ENCODE measurements around the gene NGEF.

The NGEF gene

DNA sequence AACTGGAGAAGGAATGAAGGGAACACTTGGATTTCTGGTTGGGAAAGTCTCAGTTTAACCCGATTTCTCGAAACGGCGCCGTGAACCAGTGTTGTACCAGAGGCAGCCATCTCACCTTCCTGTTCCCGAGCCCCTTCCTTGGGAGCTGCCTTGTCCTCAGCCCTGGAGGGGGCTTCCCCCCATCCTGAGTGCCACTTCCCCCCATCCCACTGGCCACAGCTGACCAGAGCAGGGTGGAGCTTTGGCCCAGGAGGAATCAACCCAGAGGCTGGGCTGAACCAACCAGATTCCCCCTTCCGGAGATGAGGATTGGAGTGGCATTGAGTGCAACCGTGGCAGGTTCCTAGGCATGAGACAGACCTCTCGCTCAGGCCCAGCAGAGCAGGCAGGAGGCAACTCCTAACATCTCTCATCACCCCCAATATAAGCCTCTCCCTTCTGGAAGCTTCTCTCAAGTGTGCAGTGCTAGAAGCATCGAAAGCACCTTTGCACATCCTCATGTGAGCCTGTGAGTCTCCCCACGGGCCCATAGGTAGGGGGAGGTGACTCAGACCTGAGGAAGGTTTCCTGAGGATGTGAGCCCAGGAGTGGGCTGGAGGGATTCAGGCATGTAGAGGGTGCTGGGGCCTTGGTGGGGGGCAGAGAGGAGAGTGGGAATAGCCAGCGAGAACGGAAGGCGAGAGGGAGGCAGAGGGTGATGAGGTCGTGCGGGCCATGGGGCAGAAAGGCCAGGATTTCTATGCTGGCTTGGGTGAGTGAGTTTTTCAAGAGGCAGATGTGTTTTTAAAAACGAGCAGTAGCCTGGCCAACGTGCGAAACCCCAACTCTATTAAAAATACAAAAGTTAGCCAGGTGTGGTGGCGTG lies 11.9 kb downstream of the NGEF start:
- DNase-seq (ENCODE audit: low read depth in 3 of 3): no peak

DNA sequence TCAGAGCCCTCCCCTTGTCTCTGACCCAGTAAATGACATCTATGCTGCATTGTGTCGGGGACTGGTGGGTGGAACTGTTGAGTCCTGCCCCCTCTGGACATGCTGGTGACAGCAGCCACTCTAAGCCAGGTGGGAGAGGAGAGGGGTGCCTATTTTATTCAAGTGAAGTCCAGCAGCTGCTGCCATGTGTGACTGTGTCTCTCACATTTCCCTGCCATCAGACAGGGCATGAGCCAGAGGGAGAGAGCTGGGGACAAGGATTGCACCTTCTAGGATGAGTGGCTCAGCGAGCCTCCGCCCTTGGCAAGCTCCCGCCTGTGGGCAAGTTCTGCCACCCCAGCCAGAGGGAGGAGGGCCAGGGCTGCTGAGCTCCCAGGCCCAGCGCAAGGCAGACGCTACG lies 13.7 kb downstream of the NGEF start:
- DNase-seq (ENCODE audit: low read depth in 3 of 3): no peak

DNA sequence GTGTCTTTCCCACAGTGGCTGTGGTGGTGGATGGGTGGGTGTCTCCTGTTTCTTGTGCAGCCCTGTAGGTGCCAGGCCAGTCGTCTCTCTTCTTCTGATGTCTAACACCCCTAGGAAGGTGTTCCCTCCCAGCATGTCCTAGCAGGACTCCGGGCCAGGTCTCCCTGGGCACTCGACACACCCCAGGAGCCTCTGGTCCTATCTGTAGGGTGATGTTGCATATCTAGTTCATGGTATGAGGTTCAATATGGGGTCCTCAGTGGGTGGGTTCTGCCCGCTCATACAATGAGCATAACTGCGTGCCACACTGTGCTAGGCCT lies 14.4 kb downstream of the NGEF start:
- DNase-seq (ENCODE audit: low read depth in 3 of 3): no peak

DNA sequence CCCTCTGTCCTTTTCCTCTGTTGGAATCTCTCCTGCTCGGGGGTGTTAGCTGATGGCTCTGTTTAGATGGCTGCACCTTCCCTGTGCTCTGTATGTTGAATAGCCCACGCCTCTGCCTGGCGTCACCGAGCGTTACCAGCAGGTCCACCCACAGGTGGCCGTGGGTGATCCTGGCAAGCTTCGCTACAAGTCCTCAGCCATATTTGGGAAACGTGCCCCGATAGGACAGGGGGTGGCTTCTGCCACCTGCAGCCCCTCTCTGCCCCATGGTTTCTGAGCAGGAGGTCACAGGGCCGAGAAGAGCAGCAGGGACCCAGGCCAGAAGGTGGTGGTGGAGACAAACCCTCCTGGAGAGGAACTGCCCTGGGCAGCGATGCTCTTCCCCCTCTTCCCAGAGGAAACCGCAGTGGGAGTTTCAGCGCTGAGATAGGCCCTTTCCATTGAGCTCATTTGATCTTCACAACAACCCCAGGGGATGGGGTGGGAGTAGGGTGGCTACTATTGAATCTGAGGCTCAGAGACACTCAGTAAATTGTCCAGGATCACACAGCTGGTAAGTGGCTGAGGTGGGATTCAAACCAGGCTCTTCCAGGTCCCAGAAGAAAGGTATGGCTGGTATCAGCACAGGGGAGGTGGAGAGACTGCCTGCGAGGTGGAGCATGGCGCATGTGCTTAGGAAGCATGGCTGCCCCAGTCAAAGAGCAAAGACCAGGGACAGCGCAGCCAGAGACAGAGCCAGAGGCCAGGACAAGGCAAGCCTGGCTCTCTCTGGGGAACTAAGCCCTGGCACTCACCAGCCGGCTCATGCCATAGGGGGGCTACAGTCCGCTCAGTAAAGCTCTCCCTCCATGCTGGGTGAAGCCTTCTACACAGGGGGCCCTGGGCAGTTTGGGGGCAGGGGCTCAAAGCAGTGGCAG lies 15.0 kb downstream of the NGEF start:
- no peak for DNase-seq (ENCODE audit: low read depth in 3 of 3)

DNA sequence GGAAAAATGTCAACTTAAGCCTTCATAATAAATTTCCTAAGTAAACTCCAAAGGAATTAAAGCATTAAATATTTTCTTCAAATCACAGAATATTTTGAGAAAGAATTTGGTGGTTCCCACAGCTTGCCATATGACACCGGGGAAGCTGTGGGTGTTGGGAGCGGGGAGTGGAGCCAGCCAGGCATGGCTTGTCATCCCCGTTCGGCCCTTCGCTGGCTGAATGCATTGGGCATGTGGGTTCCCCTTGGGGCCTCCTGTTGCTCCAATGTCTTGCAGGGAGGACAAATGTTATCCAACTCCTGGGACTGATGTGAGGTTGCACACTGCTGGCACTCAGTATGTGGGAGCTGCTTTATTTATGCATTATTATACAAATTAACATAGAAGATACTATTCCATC lies 18.6 kb downstream of the NGEF start:
- DNase-seq (ENCODE audit: low read depth in 3 of 3): no peak

DNA sequence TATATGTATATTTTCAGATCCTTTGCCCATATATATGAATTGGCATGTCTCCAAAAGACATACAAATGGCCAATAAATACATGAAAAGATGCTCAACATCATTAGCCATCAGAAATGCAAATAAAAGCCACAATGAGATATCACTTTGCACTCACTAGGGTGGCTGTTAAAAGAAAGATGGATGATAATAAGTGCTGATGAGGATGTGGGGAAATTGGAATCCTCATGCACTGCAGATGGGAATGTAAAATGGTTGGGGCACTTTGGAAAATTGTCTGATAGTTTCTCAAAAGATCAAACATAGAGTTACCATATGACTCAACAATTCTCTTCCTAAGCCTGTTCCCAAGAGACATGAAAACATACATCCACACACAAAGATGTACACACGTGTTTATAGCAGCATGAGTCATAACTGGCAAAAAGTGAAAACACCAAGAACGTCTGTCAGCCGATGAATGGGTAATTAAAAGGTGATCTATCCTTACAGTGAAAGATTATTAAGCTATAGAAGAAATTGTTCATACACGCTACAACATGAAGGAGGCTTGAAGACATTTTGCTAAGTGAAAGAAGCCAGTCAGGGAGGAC lies 19.7 kb downstream of the NGEF start:
- DNase-seq (ENCODE audit: low read depth in 3 of 3): no peak

DNA sequence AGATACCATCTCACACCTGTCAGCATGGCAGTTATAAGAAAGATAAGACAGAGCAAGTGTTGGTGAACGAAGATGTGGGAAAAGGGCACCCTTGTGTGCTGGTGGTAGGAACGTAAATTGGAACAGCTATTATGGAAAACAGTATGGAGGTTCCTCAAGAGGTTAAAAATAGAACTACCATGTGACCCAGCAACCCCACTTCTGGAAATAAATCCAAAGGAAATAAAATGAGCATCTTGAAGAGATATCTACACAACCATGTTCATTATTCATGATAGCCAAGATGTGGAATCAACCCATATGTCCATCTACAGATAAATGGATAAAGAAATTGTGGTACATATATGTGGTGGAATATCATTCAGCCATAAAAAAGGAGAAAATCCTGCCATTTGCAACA lies 26.9 kb downstream of the NGEF start:
- no peak for DNase-seq (ENCODE audit: low read depth in 3 of 3)

DNA sequence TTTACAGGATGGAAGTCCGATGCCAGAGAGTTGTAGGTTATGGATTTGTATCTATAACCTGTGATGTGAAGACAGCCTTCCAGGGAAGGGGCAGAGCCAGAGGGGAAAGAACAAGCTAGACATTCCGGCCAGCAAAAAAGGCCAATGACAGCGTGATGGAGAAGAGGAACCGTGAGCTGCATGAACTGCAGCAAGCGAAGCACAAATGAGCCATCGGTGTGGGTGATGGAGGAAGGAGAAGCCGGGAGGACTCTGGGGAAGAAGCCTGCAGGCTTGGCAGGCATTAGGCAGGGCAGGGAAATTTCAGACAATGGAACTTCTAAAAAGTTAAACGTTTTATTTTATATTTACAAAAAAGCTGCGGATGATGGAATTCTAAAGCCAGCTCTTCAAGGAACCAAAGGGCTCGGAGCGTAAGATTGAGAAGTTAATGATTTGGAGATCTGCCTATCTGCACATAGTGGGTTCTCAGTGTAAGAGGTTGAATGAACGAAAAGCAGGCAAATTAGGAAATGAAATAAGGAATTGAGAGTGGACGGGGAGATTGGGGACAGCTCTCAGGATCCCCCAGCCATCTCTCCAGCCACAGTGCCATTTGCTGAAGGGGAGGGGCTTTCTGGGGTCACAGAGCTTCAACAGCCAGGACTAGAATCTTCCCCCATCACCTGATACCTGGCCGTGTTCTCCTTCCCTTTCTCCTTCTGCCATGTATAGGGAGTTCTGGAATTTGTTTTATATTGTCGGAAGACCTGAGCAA lies 28.4 kb downstream of the NGEF start:
- DNase-seq (ENCODE audit: low read depth in 3 of 3): no peak

DNA sequence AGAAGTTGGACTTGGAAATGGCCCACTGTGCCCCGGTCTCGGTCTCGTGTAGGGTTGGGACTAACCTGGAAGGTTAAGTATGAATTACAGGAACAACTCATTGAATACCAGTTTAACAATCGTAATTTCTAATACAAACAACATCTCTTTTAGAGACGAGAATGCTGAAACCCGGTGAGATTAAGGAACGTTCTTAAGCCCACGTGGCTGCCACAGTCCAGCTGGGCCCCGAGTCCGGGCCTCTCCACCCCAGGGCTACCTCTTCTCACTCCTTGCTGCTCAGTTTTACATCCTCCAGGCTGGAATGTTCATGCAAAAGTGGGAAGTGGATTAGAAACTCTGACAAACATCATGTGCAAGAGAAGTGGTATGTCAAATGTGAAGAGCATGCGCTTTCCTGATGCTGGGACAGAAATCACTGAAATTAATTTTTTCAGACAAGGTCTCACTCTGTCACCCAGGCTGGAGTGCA lies 29.4 kb downstream of the NGEF start:
- no peak for DNase-seq (ENCODE audit: low read depth in 3 of 3)

DNA sequence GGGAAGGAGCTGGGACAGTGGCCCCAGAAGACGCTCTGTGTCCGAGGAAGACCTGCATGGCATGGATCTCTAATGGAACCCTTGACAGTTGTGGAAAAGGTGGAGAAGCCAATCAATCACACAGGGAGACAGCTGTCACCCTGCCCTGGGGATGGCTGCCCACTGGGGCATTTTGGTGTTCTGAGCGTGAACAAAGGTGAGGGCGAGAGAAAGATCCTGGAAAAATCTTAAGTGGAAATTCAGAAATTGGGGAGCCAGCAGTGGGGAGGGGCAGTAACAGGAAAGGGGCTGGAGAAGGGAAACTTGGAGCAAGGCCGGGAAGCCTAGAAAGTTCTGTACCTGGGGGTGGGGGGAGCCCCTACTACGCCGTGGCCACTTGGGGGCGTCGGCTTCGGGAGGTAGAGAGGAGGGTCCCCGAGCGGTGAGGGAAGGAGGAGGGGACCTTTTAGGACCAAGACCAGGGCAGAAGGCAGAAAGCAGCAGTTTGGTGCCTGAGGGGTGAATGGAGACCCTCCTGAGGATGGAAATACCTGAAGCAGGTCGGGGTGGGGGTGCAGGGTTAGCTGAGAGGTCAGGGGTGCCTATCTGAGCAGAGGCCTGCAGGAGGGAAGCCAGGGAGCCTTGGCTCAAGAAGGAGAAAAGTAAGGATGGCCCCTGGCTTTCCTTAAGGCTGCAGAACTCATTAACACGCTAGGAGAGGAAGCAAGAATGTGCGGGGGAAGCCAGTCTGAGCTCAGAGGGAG lies 30.0 kb downstream of the NGEF start:
- DNase-seq (ENCODE audit: low read depth in 3 of 3): no peak

DNA sequence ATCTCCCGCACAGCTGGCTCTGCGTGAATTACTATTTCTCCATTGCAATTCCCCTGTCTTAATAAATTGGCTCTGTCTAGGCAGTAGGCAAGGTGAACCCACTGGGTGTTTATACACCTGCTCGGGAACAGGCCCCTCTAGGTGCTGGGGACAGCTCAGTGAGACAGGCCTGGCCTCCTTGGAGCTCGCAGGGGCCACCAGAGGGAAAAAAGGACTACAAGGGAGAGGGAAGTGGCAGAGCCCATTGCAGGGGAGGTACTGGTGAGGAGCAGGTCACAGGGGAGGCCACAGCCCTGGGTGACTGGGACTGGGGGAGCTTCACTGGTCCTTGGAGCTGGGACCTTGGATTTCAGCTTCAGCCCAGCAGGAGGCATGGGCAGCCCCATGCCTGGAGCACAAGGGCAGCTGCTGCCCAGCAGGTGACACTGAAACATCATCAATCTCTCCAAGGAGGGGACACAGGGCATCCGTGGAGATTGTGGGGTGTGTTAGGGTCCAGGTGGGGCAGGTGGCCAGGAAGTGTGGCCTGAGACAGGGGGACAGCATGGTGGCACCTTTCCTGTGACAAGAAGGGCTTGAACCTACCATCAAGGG lies 31.2 kb downstream of the NGEF start:
- no peak for DNase-seq (ENCODE audit: low read depth in 3 of 3)

DNA sequence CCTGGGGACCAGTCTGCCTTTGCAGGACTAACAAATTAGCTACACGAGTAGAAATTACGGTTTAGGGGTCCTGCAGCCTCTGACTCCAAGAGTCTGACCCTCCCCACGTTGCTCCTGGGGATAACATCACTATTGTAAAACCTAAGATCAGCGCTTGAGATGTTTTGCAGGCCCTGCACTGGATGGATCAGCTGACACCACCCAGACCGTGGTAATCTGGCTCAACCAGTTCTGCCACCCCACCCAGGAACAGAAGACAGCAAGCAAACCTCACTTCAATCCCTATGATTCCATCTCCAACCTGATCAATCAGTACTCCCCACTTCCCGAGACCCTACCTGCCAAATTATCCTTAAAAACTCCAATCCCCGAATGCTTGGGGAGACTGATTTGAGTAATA lies 31.7 kb downstream of the NGEF start:
- no peak for DNase-seq (ENCODE audit: low read depth in 3 of 3)

DNA sequence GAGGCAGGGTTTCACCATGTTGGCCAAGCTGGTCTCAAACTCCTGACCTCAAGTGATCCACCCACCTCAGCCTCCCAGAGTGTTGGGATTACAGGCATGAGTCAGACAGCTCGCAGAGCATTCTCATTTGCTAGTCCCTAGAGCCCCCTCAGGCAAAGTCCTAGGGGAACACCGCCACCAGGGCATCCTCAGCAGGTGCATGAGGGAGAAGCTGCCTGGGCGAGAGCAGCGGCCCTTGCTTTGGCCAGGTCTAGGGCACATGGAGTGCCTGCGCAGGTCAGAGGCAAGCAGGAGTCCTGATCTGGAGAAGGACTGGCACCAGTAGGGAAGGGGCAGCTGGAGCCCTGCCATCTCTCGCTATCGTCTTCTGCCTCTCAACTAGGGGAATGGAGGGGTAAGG lies 32.4 kb downstream of the NGEF start:
- no peak for DNase-seq (ENCODE audit: low read depth in 3 of 3)

DNA sequence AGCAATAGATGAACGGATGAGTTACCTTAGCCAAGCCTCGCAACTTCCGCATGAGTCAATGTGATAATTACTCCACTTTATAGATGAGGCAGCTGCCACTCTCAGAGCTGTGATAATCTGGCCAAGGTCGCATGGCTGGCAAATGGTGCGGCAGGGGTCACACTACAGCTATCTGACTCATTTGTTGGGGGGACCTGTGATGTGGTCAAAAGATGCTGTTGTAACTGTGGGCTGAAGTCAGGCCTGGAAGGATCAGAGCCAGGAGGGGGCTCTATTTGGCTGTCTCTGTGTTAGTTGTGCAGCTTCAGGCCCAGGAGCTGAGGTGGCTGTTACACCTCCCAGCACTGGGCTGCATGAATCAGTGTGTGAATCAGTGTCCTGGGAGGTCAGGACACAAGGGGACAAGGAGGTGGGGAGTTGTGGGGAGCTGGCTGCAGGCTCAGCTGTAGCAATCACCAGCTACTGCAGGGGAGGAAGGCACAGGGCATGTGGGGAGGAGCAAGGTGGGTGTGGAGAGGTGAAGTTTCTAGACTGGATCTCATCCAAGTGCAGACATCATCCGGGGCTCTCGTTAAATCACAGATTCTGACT lies 33.1 kb downstream of the NGEF start:
- no peak for DNase-seq (ENCODE audit: low read depth in 3 of 3)

DNA sequence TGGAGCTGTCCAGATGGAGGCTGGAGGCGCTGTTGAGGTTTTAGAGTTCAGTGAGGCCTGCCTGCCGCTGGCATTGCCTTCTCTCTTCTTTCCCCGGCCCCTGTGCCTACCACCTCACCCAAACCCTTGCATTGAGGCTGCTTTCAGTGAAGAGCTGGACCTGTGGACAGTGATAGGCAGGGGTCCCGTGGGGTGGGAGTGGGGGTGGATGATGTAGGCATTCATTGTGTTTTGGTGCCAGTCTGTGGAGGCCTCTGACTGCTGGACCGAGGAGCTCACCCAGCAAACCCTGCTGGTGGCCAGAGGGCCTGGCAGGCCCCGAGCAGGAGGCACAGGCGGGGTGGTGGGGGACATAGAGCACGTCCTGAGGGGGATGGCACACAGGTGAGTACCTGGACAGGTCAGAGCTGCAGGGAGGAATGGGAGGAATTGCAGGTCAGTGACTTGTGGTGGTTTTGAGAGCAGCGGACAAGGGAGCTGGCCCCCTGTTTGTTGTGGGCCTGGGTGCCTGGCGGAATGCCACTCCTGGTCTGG lies 35.6 kb downstream of the NGEF start:
- DNase-seq (ENCODE audit: low read depth in 3 of 3): no peak

DNA sequence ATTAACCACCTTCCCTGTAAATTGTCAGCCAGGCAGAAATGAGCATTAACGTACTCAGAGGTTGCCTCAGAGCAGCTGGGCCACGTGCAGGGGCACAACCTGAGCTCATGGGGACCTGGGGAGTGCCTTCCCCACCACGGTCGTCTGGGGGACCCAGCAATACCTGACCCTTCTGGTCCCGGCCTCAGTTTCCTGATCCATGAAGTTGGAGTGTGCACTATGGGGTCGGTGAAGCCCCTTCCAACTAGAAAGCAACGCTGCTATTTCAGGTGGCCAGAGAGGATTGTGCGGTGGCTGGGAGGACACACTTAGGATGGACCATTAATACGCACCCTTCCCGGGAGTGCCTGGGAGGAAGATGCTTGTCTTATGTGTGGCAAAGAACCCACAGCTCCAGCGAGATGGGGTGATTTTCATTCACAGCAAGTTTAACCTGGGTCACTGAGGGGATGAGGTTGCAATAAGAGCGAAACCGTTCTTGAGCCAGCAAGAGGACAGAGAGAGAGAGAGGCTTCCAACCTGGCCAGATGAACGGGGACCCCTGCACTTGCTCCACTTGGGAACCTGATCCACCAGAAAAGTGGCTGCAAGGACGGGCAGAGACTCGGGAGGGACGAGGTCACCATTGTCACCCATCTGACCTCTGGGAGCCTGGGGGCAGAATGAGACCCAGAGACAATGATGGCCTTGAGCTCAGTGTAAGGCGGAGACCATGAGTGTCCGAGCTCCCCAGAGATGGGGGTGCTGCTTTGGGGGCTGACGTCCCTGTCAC lies 36.2 kb downstream of the NGEF start:
- no peak for DNase-seq (ENCODE audit: low read depth in 3 of 3)

DNA sequence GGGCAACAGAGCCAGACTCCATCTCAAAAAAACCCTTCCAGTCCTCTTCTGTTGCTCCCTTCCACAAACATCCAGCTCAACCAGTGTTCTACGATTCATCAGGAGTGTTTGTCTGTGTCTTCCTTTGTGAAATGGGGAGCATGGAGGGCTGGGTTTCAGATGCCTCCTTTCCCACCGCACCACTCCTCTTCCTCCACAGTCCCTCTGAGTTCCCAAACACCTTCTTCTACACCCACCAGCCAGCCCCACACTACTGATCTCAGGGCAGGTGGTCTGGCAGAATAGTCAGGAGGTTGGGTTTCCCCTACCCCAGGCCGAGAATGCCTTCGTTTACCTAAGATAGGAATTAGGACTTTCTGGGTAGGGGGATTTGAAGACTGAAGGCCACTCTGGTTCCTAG lies 36.9 kb downstream of the NGEF start:
- no peak for DNase-seq (ENCODE audit: low read depth in 3 of 3)

DNA sequence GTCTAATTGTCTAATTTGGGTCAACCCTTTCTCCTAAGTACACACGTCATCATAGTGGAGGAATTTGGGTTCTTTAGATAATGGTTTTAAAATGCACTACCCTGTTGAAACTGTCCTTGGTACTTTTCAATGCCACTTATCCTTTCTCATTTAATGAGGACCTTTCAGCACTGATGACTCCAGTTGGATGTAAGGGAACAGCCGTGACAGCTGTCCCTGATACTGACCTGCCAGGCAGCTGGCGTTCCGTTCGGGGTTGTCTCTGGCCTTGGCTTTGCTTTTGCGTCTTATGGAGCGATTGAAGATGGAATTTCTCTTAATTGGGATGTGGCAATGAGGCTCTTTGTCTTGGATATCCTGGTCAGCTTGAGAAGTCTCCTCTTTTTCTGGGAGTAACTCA lies 38.7 kb downstream of the NGEF start:
- DNase-seq (ENCODE audit: low read depth in 3 of 3): no peak

DNA sequence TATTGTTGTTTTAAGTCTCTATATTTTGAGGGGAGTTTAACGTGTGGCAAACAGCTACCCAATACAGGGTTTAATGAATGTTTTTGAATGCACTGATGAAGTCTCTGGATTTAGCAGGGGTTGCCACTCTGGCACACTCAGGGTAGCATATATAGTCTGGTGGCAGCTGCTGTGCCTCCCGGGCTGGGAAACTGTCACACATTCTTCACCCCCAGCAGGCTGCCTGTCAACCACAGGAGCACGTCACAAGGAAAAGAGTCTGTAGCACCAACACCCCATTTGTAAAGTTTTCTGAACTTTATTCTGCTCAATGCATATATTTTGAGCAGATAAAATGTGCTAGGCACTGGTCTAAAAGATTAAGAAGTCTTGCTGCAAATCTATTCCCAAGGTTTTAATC lies 39.3 kb downstream of the NGEF start:
- no peak for DNase-seq (ENCODE audit: low read depth in 3 of 3)

Measured in stimulated activated CD4-positive, alpha-beta T cell treated with anti-CD3 and anti-CD28 coated beads, TNF-alpha, amount 100 ng/mL, for 4 hours (primary cell).